Esophagus (tissue), 2 donors: ENCODE measurements around the gene PPM1D. TPM values are rescaled to one million over a fixed set of nuclear protein-coding genes. Genes with fewer than 3 reads are reported as not detected.
"Not testable (repeated sequence)": the region's sequence is repeated elsewhere in the genome, so short reads cannot be mapped to it uniquely, and the experiment has no call there.

Source experiments
- H3K27ac ChIP-seq, 2 donors: one replicate each; pipeline ENCODE4 v1.5.1; 2013; ENCODE audit warnings: low read depth in 2 of 2, mild to moderate bottlenecking in 2 of 2, inconsistent platforms in 1 of 2, low read length in 1 of 2, moderate library complexity in 1 of 2
- H3K27me3 ChIP-seq, 2 donors: one replicate each; pipeline ENCODE4 v1.6.1; 2013; ENCODE audit warnings: low read length in 2 of 2, control low read depth in 1 of 2, mild to moderate bottlenecking in 1 of 2; ENCODE audit not compliant: insufficient read depth in 2 of 2, control insufficient read depth in 1 of 2
- H3K36me3 ChIP-seq, 2 donors: one replicate each; pipeline ENCODE4 v1.6.1; 2013; ENCODE audit warnings: low read length in 1 of 2; ENCODE audit not compliant: control insufficient read depth in 2 of 2, insufficient read depth in 2 of 2
- H3K4me1 ChIP-seq, 2 donors: one replicate each; pipeline ENCODE4 v1.6.1; 2013; ENCODE audit warnings: low read length in 1 of 2; ENCODE audit not compliant: control insufficient read depth in 2 of 2, insufficient read depth in 2 of 2
- H3K4me3 ChIP-seq, 2 donors: one replicate each; pipeline ENCODE4 v1.5.1; 2013; ENCODE audit warnings: low read length in 2 of 2, mild to moderate bottlenecking in 2 of 2, low read depth in 1 of 2, moderate library complexity in 1 of 2
- H3K9me3 ChIP-seq, 2 donors: one replicate each; pipeline ENCODE4 v1.6.1; 2013; ENCODE audit warnings: mild to moderate bottlenecking in 2 of 2, low read depth in 1 of 2, low read length in 1 of 2, moderate library complexity in 1 of 2; ENCODE audit not compliant: control insufficient read depth in 2 of 2, insufficient read depth in 1 of 2
- WGBS, 2 donors: extraction: QIAGEN DNeasy Blood & Tissue Kit; methylation state at CpG; one replicate each; pipeline ENCODE4 v1.1.7; 2013; 5-methylcytosine and 5-hydroxymethylcytosine counted together
- polyA plus RNA-seq, 2 donors: library from polyadenylated mRNA; stranded (reverse); fragments of 200-250 nt; gene quantifications; one replicate each; pipeline ENCODE4 v1.2.3, GENCODE V29; 2013
- donor health status: healthy with polysubstance abuse.
- donor health status: Bipolar disorder and iron deficiency.

Gene PPM1D
- polyA plus RNA-seq, 2 donors = 3.3 to 5.1 TPM

DNA sequence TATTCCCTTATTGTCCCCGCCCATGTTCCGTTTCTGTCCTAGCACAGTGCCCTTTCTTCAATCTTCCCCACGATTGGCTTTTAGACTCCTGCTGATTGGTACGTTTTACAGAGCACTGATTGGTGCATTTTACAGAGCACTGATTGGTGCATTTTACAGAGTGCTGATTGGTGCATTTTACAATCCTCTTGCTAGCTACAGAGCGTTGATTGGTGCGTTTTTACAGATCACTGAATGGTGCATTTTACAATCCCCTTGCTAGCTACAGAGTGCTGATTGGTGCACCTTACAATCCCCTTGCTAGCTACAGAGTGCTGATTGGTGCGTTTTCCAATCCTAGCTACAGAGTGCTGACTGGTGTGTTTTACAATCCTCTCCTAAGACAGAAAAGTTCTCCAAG lies 74.6 kb downstream of the PPM1D start:
- H3K9me3 ChIP-seq, H3K4me1 ChIP-seq, H3K27me3 ChIP-seq, H3K27ac ChIP-seq, H3K4me3 ChIP-seq, H3K36me3 ChIP-seq: not testable (repeated sequence)
- WGBS, 2 donors = 83 to 89% methylated on average over 7 of the region's 7 CpGs

- WGBS, 2 donors = 94 to 95% methylated on average over 6 of the region's 6 CpGs
- Histone ChIP-seq H3K27me3 (no peaks in the 10 kb centered on the region), H3K27ac (no peak overlapping the region), H3K4me1 (peaks cover 0 to 2% of the 10 kb centered on the region in 2 donors), H3K36me3 (no peaks in the 10 kb centered on the region), H3K4me3 (no peak overlapping the region), H3K9me3 (no peaks in the 10 kb centered on the region)
These were observed 76.0 kb downstream of the PPM1D start for GRCh38 chr17:60675997-60676396.

GRCh38 chr17:60676758-60677307 lies 76.8 kb downstream of the PPM1D start:
- Histone ChIP-seq H3K4me3 (peak overlapping the region; percentile 62 to 93), H3K4me1 (peaks cover 0 to 2% of the 10 kb centered on the region in 2 donors), H3K27me3 (no peaks in the 10 kb centered on the region), H3K27ac (peak overlapping the region; percentile 50 to 74), H3K9me3 (no peaks in the 10 kb centered on the region), H3K36me3 (no peaks in the 10 kb centered on the region)
- 25 to 32% methylated on average over 17 of the region's 17 CpGs for WGBS, 2 donors

GRCh38 chr17:60677308-60678117 lies 77.5 kb downstream of the PPM1D start, which contains the start of gene BCAS3:
BCAS3 (plus strand) TSS chr17:60677851.
- H3K36me3 ChIP-seq = no peaks in the 10 kb centered on the region
- peak within 1 kb of the TSS; percentile 77 to 93 for H3K4me3 ChIP-seq
- peak within 1 kb of the TSS; percentile 50 to 92 for H3K27ac ChIP-seq
- no peaks in the 10 kb centered on the region for H3K27me3 ChIP-seq
- no peaks in the 10 kb centered on the region for H3K9me3 ChIP-seq
- 1% methylated on average over 51 of the region's 51 CpGs for WGBS, 2 donors
- H3K4me1 ChIP-seq = peaks cover 0 to 2% of the 10 kb centered on the region in 2 donors

GRCh38 chr17:60678118-60678444 lies 78.1 kb downstream of the PPM1D start:
- Histone ChIP-seq H3K36me3 (no peaks in the 10 kb centered on the region), H3K4me3 (peak overlapping the region; percentile 77 to 93), H3K9me3 (no peaks in the 10 kb centered on the region), H3K27me3 (no peaks in the 10 kb centered on the region), H3K27ac (peak overlapping the region; percentile 50 to 92), H3K4me1 (peaks cover 0 to 2% of the 10 kb centered on the region in 2 donors)
- 1 to 2% methylated on average over 6 of the region's 6 CpGs for WGBS, 2 donors

DNA sequence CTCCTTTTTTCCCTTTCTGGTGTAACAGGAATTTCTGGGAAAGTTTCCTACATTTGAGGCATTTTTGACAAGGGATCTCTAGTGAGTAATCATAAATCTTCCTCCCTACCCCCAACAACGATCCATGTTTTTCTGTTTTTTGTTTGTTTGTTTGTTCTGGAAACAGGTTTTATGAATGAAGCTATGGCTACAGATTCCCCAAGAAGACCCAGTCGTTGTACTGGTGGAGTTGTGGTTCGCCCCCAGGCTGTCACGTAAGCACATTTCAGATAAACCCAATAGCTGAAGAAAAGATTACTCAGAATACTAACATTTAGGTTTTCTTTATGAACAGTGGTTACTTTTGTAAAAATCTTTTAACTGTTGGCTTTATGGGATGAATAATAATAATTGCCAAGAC lies 79.3 kb downstream of the PPM1D start:
- H3K4me1 ChIP-seq = peaks cover 0 to 2% of the 10 kb centered on the region in 2 donors
- H3K27ac ChIP-seq = no peak overlapping the region
- H3K4me3 ChIP-seq = no peak overlapping the region
- H3K27me3 ChIP-seq = no peaks in the 10 kb centered on the region
- no peaks in the 10 kb centered on the region for H3K9me3 ChIP-seq
- 83 to 86% methylated on average over 4 of the region's 4 CpGs for WGBS, 2 donors
- no peaks in the 10 kb centered on the region for H3K36me3 ChIP-seq

DNA sequence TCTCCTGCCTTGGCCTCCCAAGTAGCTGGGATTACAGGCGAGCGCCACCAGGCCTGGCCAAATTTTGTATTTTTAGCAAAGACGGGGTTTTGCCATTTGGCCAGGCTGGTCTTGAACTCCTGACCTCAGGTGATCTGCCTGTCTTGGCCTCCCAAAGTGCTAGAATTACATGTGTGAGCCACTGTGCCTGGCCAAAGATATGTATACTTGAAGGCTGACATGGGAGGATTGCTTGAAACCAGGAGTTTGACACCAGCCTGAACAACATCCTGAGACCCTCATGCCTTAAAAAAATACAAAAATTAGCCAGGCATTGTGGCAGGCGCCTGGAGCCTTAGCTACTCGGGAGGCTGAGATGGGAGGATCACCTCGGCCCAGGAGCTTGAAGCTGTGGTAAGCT lies 80.8 kb downstream of the PPM1D start:
- peaks cover 0 to 2% of the 10 kb centered on the region in 2 donors for H3K4me1 ChIP-seq
- no peaks in the 10 kb centered on the region for H3K9me3 ChIP-seq
- WGBS, 2 donors = 97 to 98% methylated on average over 6 of the region's 6 CpGs
- H3K4me3 ChIP-seq = no peak overlapping the region
- H3K36me3 ChIP-seq = no peaks in the 10 kb centered on the region
- no peaks in the 10 kb centered on the region for H3K27me3 ChIP-seq
- H3K27ac ChIP-seq = no peak overlapping the region

- no peaks in the 10 kb centered on the region for H3K27me3 ChIP-seq
- H3K4me1 ChIP-seq = no peaks in the 10 kb centered on the region
- H3K27ac ChIP-seq = no peak overlapping the region
- H3K36me3 ChIP-seq = no peaks in the 10 kb centered on the region
- no peaks in the 10 kb centered on the region for H3K9me3 ChIP-seq
- 94% methylated on average over 6 of the region's 7 CpGs for WGBS, 2 donors
- no peak overlapping the region for H3K4me3 ChIP-seq
These were observed 85.4 kb downstream of the PPM1D start for GRCh38 chr17:60685437-60685836.

GRCh38 chr17:60695960-60696359 lies 96.0 kb downstream of the PPM1D start:
- no peaks in the 10 kb centered on the region for H3K27me3 ChIP-seq
- H3K9me3 ChIP-seq = no peaks in the 10 kb centered on the region
- H3K4me3 ChIP-seq = no peak overlapping the region
- no peak overlapping the region for H3K27ac ChIP-seq
- no peaks in the 10 kb centered on the region for H3K4me1 ChIP-seq
- no peaks in the 10 kb centered on the region for H3K36me3 ChIP-seq

GRCh38 chr17:60699090-60699489 lies 99.1 kb downstream of the PPM1D start:
- 90 to 97% methylated on average over 3 of the region's 3 CpGs for WGBS, 2 donors
- Histone ChIP-seq H3K36me3 (no peaks in the 10 kb centered on the region), H3K9me3 (no peaks in the 10 kb centered on the region), H3K27me3 (no peaks in the 10 kb centered on the region), H3K27ac (no peak overlapping the region), H3K4me3 (no peak overlapping the region), H3K4me1 (no peaks in the 10 kb centered on the region)
